Adrenal gland (tissue), 5 donors: Measurements from ENCODE around the gene CFAP299.

Experiments used
- POLR2A ChIP-seq, 2 donors: fragments of 450-650 bp; IDR thresholded peaks; one replicate each; pipeline ENCODE4 v1.6.1; 2017; ENCODE audit warnings: antibody characterized with exemption in 2 of 2, mild to moderate bottlenecking in 2 of 2, moderate library complexity in 1 of 2
- TF ChIP-seq, protein P1 (sequence below), 6 experiments: fragments of 450-650 bp in 4 of 6; fragments of 200-600 bp in 2 of 6; sonication (generic) in 1 of 6; IDR thresholded peaks; 1 replicate in 5 of 6; 2 replicates in 1 of 6; pipeline versions ENCODE4 v1.5.1 to v1.8.0; 2016 to 2021; ENCODE audit warnings: antibody characterized with exemption in 6 of 6, mild to moderate bottlenecking in 2 of 6, moderate library complexity in 1 of 6
- donor health status: DM: no; HTN: no; CAD: no.

- TF ChIP-seq, protein P1, sequence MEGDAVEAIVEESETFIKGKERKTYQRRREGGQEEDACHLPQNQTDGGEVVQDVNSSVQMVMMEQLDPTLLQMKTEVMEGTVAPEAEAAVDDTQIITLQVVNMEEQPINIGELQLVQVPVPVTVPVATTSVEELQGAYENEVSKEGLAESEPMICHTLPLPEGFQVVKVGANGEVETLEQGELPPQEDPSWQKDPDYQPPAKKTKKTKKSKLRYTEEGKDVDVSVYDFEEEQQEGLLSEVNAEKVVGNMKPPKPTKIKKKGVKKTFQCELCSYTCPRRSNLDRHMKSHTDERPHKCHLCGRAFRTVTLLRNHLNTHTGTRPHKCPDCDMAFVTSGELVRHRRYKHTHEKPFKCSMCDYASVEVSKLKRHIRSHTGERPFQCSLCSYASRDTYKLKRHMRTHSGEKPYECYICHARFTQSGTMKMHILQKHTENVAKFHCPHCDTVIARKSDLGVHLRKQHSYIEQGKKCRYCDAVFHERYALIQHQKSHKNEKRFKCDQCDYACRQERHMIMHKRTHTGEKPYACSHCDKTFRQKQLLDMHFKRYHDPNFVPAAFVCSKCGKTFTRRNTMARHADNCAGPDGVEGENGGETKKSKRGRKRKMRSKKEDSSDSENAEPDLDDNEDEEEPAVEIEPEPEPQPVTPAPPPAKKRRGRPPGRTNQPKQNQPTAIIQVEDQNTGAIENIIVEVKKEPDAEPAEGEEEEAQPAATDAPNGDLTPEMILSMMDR (IDR thresholded peaks at IDR 0.05), result no peak
- TF ChIP-seq POLR2A (IDR thresholded peaks at IDR 0.05), result no peak
These were observed 310.5 kb downstream of the CFAP299 start for GRCh38 chr4:80646061-80646460.
